ENCODE results near the gene CCDC170.
"Not testable (repeated sequence)": the region's sequence is repeated elsewhere in the genome, so short reads cannot be mapped to it uniquely, and the experiment has no call there.

GRCh38 chr6:151455751-151456398 lies 37.9 kb upstream of the CCDC170 start:
- not testable (repeated sequence) for TF ChIP-seq ZNF274 (IDR thresholded peaks at IDR 0.05; ENCODE audit: low read depth, low read length); YY1 (IDR thresholded peaks at IDR 0.05; ENCODE audit: insufficient read depth, insufficient read length)

Data from NT2/D1 (cell line).